Stomach (tissue), 4 donors: ENCODE data around the gene LBR.

Experiments used
- EP300 ChIP-seq: sonication (generic); formaldehyde crosslinking; IDR thresholded peaks from one replicate; pipeline ENCODE4 v1.6.1; 2017; ENCODE audit warnings: antibody characterized with exemption
- POLR2AphosphoS5 ChIP-seq, 3 donors: sonication (generic); formaldehyde crosslinking; IDR thresholded peaks; one replicate each; pipeline ENCODE4 v1.6.1; 2016; ENCODE audit warnings: antibody characterized with exemption in 3 of 3
- TF ChIP-seq, protein P1 (sequence below), 7 experiments: fragments of 450-650 bp in 4 of 7; fragments of 200-600 bp in 3 of 7; sonication (generic) in 3 of 7; IDR thresholded peaks; one replicate each; pipeline ENCODE4 v1.5.1; 2016 to 2019; ENCODE audit warnings: antibody characterized with exemption in 7 of 7, control low read depth in 2 of 7, mild to moderate bottlenecking in 1 of 7

DNA sequence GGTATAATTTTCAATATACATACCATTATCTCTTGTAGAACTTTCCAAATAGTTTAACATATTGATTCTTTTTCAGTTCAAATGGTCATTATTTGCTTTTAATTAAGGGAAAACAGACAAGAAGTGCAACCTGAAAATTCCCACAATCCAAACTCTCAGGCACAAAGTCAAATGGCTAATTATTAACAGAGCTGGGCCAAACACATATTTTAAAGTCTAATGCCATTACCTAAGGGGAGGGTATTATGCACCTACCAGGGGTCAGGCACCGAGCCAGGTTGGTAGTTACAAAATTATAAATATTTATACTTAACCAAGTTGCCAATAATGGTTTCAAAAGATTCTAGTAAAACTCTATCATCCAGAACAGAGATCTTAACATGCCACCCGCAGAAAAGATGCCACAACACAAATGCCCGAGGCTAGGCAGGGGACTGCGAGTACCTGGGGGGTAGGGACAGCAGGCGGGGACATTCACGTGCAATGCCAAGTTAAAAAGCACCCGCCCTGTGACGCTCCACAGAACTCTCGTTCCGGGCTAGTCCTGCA lies 15.0 kb downstream of the LBR start:
- TF ChIP-seq POLR2AphosphoS5 (IDR thresholded peaks at IDR 0.05) (peak in 1 of 3 donors; percentile 29), EP300 (no peak)
- TF ChIP-seq, protein P1, sequence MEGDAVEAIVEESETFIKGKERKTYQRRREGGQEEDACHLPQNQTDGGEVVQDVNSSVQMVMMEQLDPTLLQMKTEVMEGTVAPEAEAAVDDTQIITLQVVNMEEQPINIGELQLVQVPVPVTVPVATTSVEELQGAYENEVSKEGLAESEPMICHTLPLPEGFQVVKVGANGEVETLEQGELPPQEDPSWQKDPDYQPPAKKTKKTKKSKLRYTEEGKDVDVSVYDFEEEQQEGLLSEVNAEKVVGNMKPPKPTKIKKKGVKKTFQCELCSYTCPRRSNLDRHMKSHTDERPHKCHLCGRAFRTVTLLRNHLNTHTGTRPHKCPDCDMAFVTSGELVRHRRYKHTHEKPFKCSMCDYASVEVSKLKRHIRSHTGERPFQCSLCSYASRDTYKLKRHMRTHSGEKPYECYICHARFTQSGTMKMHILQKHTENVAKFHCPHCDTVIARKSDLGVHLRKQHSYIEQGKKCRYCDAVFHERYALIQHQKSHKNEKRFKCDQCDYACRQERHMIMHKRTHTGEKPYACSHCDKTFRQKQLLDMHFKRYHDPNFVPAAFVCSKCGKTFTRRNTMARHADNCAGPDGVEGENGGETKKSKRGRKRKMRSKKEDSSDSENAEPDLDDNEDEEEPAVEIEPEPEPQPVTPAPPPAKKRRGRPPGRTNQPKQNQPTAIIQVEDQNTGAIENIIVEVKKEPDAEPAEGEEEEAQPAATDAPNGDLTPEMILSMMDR (IDR thresholded peaks at IDR 0.05), result no peak
